GM12864 (cell line): ENCODE measurements around the gene ANKRD53.
"Not testable (repeated sequence)": the region's sequence is repeated elsewhere in the genome, so short reads cannot be mapped to it uniquely, and the experiment has no call there.

Source experiments
- DNase-seq: peaks from one replicate; pipeline ENCODE4 v3.0.0-alpha.2; 2011; ENCODE audit warnings: low read depth
- H3K4me3 ChIP-seq: 2 replicates; pipeline ENCODE4 v1.5.1; 2011; ENCODE audit warnings: mild to moderate bottlenecking, low read depth, low read length, control low read depth
- CTCF ChIP-seq: IDR thresholded peaks from 2 replicates; pipeline ENCODE4 v1.5.1; 2011; ENCODE audit warnings: low read depth, mild to moderate bottlenecking, moderate library complexity, low read length, control low read depth, inconsistent platforms; ENCODE audit errors: missing control alignments

ANKRD53 gene

DNA sequence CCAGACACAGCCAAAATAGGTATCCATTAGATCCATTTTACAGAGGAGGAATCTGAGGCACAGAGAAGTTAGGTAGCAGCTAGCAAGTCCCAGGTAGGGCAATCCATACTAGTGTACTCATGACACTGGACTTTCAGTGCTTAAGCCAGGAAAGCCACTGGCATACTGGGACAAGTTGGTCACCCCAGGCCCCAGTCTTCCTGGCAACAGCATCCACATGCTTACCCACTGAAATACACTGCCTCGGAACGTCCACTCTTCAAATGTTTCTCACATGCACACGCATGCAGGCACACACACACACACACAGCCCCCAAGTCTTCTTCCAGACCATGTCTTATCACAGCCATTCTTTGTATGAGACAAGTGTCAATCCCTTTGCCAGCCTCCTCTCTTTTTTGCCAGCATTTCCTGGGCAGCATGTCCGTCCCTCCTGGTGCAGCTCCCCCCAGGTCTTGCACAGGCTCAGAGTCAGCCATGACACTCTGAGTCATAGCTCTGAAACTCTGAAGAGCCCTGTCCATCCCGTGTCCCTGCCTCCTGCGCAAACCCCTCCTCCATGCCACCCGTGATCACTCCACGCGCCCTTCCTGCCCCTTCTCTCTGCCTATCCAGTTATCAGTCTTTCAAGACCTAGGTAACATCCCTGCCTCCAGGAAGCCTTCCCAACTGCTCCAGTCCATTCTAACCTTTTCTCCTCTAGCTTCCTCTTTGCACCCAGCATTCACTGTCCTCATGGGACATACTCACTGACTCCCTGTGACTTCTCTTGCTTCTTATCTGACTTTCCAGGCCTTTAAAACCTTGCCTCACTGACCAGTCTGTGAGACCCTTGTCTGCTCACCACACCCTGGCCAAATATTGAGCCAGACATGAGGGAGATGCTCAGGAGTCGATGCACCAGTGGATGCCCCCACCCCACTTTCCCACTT lies 27.1 kb downstream of the ANKRD53 start:
- TF ChIP-seq CTCF = no peak
- H3K4me3 ChIP-seq = no peak overlapping the region
- DNase-seq = no peak

GRCh38 chr2:71006323-71006722 lies 27.9 kb downstream of the ANKRD53 start:
- TF ChIP-seq CTCF = no peak
- no peak for DNase-seq
- no peak overlapping the region for H3K4me3 ChIP-seq

DNA sequence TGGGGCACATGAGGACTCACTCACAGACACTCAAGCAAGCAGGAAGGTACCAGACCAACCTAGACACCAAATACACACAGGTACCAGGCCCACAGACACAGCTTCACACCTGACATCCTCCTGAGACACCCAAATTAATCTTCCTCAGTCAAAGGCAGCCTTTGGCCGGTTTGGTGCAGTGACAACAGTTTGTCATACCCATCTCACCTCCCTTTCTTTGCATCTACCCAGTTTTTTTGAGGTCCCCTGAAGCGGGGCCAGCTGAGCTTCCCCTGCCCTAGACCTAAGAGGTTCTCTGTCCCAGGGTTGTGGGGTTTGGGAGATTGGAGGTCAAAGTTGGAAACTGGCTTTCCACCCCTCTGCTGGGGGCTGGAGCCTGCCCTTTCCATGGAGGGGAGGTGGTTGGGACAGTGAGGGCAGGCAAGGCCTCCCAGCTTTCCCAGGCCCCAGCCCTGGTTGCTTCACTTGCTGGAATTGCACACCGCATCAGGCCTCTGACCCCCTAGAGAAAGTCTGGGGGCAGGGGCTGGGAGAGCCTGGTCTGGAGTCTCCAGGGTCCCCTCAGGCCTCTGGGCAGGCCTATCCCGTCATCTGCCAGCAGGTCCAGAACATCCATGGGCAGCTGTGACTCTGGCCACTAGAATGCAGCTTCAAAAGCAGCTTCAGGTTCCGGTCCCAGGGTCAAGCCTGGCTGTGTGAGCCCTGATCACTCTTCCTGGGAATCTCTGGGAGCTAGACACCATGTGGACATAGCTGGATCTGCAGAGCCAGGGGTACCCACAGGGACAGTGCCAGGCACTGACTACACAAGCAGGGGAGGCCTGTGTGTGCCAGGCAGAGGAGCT lies 28.7 kb downstream of the ANKRD53 start:
- no peak for TF ChIP-seq CTCF
- no peak for DNase-seq
- no peak overlapping the region for H3K4me3 ChIP-seq

DNA sequence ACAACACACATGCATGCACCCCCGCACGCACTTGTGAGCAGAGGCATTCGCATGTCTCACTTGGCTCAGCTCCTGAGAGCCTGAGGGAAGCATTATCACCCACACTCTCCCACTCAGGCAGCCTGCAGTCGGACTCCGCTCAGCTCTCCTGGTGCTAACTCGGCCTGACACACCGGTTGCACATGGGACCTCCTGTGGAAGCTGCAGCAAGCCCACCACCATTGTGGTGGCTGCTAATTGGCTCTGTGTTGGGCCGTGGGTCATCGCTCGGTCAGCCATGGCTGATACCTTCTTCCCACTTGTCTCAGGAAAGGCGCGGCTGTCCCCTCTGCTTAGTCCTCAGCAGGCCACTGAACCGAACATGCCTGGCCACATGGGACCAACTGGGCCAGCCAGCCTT lies 29.9 kb downstream of the ANKRD53 start:
- no peak overlapping the region for H3K4me3 ChIP-seq
- DNase-seq = no peak
- no peak for TF ChIP-seq CTCF

- H3K4me3 ChIP-seq, DNase-seq: not testable (repeated sequence)
Measured at GRCh38 chr2:71011786-71012185, 33.4 kb downstream of the ANKRD53 start.

DNA sequence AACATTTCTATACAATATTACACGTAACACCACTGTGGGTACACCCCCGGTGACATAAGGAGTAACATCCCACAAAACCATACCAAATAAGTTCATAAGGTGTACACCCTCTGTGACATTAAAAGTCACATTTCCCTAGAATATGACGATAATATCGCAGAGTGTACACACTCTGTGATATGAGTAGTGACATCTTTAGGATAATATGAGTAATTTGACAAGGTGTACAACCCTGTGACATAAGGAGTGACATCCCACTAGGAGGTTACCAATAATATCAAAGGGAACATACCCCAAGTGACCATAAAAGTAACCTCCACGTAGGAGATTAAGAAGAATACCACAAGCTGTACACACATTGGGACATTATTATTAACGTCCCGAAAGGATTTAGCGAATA lies 40.2 kb downstream of the ANKRD53 start:
- no peak overlapping the region for H3K4me3 ChIP-seq
- TF ChIP-seq CTCF = no peak
- no peak for DNase-seq

GRCh38 chr2:71019989-71020388 lies 41.6 kb downstream of the ANKRD53 start:
- DNase-seq = not testable (repeated sequence)

GRCh38 chr2:71021394-71021793 lies 43.0 kb downstream of the ANKRD53 start:
- not testable (repeated sequence) for DNase-seq

More at GRCh38 chr2:71019989-71020388, 41.6 kb downstream of the ANKRD53 start:
- not testable (repeated sequence) for H3K4me3 ChIP-seq

More at GRCh38 chr2:71021394-71021793, 43.0 kb downstream of the ANKRD53 start:
- H3K4me3 ChIP-seq = not testable (repeated sequence)
